ENCODE results near the gene SNX6.

Gene SNX6

DNA sequence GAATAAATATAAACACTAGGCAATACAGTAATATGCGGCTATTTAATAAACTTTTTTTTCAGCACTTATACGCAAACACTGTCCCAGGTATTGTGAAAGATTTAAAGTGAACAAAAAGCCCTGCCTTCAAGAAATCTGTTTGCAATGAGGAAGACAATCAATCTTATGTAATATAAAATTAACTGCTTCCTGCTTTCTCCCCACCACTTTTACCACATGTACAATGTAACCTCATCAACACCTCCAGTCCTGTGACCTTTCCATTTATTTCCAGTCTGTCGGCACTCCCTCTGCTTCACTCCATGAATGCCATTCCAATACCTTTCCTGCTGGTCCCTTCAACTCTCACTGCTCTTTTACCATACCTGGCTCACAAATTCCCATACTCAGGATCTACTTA is 10.5 kb downstream of the SNX6 start:
- in situ Hi-C loops (cut with MboI; ENCODE audit: low sequenced_read_pairs, unreplicated experiment) = no loop called here
- no peak for DNase-seq (ENCODE audit: low spot score)
- TF ChIP-seq, protein P1, sequence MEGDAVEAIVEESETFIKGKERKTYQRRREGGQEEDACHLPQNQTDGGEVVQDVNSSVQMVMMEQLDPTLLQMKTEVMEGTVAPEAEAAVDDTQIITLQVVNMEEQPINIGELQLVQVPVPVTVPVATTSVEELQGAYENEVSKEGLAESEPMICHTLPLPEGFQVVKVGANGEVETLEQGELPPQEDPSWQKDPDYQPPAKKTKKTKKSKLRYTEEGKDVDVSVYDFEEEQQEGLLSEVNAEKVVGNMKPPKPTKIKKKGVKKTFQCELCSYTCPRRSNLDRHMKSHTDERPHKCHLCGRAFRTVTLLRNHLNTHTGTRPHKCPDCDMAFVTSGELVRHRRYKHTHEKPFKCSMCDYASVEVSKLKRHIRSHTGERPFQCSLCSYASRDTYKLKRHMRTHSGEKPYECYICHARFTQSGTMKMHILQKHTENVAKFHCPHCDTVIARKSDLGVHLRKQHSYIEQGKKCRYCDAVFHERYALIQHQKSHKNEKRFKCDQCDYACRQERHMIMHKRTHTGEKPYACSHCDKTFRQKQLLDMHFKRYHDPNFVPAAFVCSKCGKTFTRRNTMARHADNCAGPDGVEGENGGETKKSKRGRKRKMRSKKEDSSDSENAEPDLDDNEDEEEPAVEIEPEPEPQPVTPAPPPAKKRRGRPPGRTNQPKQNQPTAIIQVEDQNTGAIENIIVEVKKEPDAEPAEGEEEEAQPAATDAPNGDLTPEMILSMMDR (IDR thresholded peaks at IDR 0.05; ENCODE audit: borderline replicate concordance, control extremely low read depth, extremely low read depth, insufficient read depth, missing control alignments) = no peak

DNA sequence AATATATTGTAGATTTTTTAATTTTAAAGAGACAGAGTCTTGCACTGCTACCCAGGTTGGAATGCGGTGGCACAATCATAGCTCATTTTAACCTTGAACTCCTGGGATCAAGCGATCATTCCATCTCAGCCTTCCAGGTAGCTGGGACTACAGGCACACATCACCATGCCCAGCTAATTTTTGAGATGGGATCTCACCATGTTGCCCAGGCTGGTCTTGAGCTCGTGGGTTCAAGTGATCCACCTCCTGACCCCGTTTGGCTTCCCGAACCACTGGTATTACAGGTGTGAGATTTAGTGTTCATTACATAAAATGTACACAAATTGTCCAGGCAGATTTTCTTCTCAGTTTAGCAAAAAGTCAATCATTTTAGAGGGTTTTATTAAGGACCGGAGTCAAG is 13.6 kb downstream of the SNX6 start:
- TF ChIP-seq, protein P1 (IDR thresholded peaks at IDR 0.05; ENCODE audit: borderline replicate concordance, control extremely low read depth, extremely low read depth, insufficient read depth, missing control alignments) = no peak
- no peak for DNase-seq (ENCODE audit: low spot score)
- in situ Hi-C loops (cut with MboI; ENCODE audit: low sequenced_read_pairs, unreplicated experiment) = no loop called here

DNA sequence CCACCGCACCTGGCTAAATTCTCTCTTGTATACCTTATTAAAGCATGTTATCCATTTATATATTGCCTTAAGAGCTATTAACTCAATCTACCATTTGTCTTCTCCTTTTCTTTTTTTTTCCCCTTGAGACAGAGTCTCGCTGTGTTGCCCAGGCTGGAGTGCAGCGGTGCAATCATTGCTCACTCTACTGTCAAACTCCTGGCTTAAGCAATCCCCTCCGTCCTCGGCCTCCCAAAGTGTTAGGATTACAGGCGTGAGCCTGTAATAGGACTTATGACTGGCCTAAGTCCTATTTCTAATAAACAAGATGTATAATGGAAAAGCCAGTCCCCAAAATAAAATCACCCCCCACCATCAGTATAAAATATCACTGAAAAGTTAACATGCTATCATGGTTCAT is 14.4 kb downstream of the SNX6 start:
- no peak for DNase-seq (ENCODE audit: low spot score)
- in situ Hi-C loops (cut with MboI; ENCODE audit: low sequenced_read_pairs, unreplicated experiment) = no loop called here
- TF ChIP-seq, protein P1 (IDR thresholded peaks at IDR 0.05; ENCODE audit: borderline replicate concordance, control extremely low read depth, extremely low read depth, insufficient read depth, missing control alignments) = no peak

DNA sequence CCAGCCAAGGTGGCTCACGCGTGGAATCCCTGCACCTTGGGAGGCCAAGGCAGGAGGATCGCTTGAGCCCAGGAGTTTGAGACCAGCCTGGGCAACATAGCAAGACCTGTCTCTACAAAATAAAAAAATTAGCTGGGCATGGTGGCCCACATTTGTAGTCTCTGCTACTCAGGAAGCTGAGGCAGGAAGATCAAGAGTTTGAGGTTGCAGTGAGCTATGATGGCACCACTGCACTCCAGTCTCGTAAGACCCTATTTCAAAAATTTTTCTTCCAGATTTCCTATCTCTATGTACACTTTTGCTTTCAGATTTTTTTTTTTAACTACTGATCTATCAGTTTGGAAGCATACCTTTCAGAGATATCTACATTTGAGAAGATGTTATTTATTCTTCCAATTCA is 15.3 kb downstream of the SNX6 start:
- in situ Hi-C loops (cut with MboI; ENCODE audit: low sequenced_read_pairs, unreplicated experiment) = no loop called here
- TF ChIP-seq, protein P1 (IDR thresholded peaks at IDR 0.05; ENCODE audit: borderline replicate concordance, control extremely low read depth, extremely low read depth, insufficient read depth, missing control alignments) = no peak
- no peak for DNase-seq (ENCODE audit: low spot score)

DNA sequence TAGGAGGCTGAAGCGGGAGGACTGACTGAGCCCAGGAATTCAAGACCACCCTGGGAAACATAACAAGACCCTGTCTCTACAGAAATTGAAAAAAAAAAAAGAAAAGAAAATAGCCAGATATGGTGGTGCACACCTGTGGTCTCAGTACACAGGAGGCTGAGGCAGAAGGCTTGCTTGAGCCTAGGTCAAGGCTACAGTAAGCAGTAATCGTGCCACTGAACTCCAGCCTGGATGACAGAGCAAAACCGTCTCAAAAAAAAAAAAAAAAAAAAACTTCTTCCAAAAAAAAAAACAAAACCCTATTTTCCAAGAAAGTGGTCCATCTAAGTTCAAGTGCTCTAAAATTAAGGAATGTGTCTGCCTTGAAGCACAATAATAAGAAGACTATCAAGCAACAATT is 19.8 kb downstream of the SNX6 start:
- no peak for DNase-seq (ENCODE audit: low spot score)
- in situ Hi-C loops (cut with MboI; ENCODE audit: low sequenced_read_pairs, unreplicated experiment) = no loop called here
- TF ChIP-seq, protein P1 (IDR thresholded peaks at IDR 0.05; ENCODE audit: borderline replicate concordance, control extremely low read depth, extremely low read depth, insufficient read depth, missing control alignments) = no peak

DNA sequence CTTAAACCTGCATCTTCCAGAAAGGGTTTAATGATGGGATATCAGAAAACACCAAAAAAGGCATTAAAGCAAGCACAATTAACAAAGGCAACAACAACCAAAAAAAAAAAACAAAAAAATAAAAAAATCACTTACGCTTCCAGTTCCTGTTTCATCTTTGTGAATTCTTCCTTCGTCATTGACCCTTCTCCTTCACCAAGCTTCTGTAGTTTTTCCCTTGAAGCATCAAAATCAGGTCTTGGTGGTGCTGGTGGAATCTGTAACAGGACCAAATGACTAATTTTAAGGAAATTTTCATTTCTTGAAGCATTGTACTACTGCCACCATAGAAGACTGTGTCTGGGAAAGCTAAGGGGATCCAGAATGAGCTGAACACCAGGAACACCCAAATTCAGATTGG is 24.5 kb downstream of the SNX6 start:
- in situ Hi-C loops (cut with MboI; ENCODE audit: low sequenced_read_pairs, unreplicated experiment) = no loop called here
- TF ChIP-seq, protein P1 (IDR thresholded peaks at IDR 0.05; ENCODE audit: borderline replicate concordance, control extremely low read depth, extremely low read depth, insufficient read depth, missing control alignments) = no peak
- DNase-seq (ENCODE audit: low spot score) = no peak

DNA sequence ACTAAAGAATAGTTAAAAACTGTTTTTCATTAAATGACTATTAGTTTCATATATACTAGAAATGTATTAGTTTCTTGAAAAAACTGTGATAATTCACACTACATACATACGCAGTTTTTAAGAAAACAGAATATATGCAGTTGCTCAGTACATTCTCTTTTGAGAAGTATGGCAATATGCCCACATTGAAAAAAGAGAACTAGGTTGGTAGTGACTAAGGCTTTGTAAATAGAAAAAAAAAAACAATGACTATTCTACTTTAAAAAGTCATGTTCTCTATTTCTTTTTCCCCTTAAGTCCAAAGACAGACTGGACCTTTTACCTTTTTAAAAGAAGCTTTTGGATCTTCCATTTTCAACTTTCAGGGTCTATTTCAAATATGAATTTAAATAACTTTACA is 25.0 kb downstream of the SNX6 start:
- in situ Hi-C loops (cut with MboI; ENCODE audit: low sequenced_read_pairs, unreplicated experiment) = no loop called here
- no peak for DNase-seq (ENCODE audit: low spot score)
- TF ChIP-seq, protein P1 (IDR thresholded peaks at IDR 0.05; ENCODE audit: borderline replicate concordance, control extremely low read depth, extremely low read depth, insufficient read depth, missing control alignments) = no peak

Data from GM13976 (cell line).